Activated naive CD8-positive, alpha-beta T cell treated with anti-CD3 and anti-CD28 coated beads, Interleukin-2, amount 50 U/mL, for 16 hours (primary cell): ENCODE measurements around the gene TRPM6.
"Not testable (repeated sequence)": the region's sequence is repeated elsewhere in the genome, so short reads cannot be mapped to it uniquely, and the experiment has no call there.

Source experiments
- DNase-seq: peaks from one replicate; pipeline ENCODE4 v3.0.0-alpha.2; 2020; ENCODE audit warnings: low read depth, low spot score

Gene TRPM6

GRCh38 chr9:74887041-74887980, at the start of gene TRPM6:
Gene TRPM6 (minus strand): TSS chr9:74887921. CDS start chr9:74887856, 65 bp downstream.
- DNase-seq, result no peak

GRCh38 chr9:74935008-74935407, 47.3 kb upstream of the TRPM6 start:
- DNase-seq, result no peak

GRCh38 chr9:74921737-74922136, 34.0 kb upstream of the TRPM6 start:
- no peak for DNase-seq

GRCh38 chr9:74920944-74921626, 33.4 kb upstream of the TRPM6 start:
- DNase-seq, result no peak

- DNase-seq, result no peak
Measured at GRCh38 chr9:74910036-74910435, 22.3 kb upstream of the TRPM6 start.

GRCh38 chr9:74908665-74909064, 20.9 kb upstream of the TRPM6 start:
- DNase-seq, result no peak

- no peak for DNase-seq
Measured at GRCh38 chr9:74907085-74907484, 19.4 kb upstream of the TRPM6 start.

- DNase-seq, result no peak
Measured at GRCh38 chr9:74901001-74901400, 13.3 kb upstream of the TRPM6 start.

GRCh38 chr9:74888449-74888848, 728 bp upstream of the TRPM6 start:
- DNase-seq, result not testable (repeated sequence)

GRCh38 chr9:74887981-74888370, 255 bp upstream of the TRPM6 start:
- DNase-seq, result no peak

- DNase-seq, result no peak
Measured at GRCh38 chr9:74876382-74876949, 11.3 kb downstream of the TRPM6 start.

- DNase-seq, result no peak
Measured at GRCh38 chr9:74875656-74876055, 12.1 kb downstream of the TRPM6 start.

GRCh38 chr9:74874220-74874619, 13.5 kb downstream of the TRPM6 start:
- DNase-seq, result no peak

GRCh38 chr9:74872619-74873233, 15.0 kb downstream of the TRPM6 start:
- DNase-seq, result no peak

GRCh38 chr9:74867483-74867882, 20.2 kb downstream of the TRPM6 start:
- no peak for DNase-seq

GRCh38 chr9:74865177-74865576, 22.5 kb downstream of the TRPM6 start:
- no peak for DNase-seq

- no peak for DNase-seq
Measured at GRCh38 chr9:74861773-74862474, 25.8 kb downstream of the TRPM6 start.

GRCh38 chr9:74861071-74861470, 26.6 kb downstream of the TRPM6 start:
- no peak for DNase-seq

GRCh38 chr9:74860247-74860646, 27.5 kb downstream of the TRPM6 start:
- not testable (repeated sequence) for DNase-seq

- DNase-seq, result no peak
Measured at GRCh38 chr9:74859786-74860185, 27.9 kb downstream of the TRPM6 start.

GRCh38 chr9:74858751-74859414, 28.8 kb downstream of the TRPM6 start:
- no peak for DNase-seq
